ENCODE results near the gene LAMC1. TPM values are rescaled to one million over a fixed set of nuclear protein-coding genes. Genes with fewer than 3 reads are reported as not detected.

The LAMC1 gene
- total and polyA plus RNA-seq, 10 of the 15 experiments (the other 5 are each of a cell fraction or from before 2014, with no cell fraction given): 4.6 to 51.4 (median 25.6) TPM

DNA sequence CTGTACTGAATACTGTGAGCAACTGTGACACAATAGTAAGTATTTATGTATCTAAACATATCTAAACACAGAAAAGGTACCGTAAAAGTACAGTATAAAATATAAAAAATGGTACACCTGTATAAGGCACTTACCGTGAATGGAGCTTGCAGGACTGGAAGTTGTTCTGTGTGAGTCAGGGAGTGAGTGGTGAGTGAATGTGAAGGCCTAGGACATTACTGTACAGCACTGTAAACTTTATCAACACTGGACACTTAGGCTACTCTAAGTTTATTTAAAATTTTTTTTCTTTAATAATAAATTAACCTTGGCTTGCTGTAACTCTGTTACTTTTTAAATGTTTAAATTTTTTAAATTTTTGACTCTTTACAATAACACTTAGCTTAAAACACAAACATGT, 45.7 kb upstream of the LAMC1 start:
- ChIA-PET POLR2A (interaction anchor here (1.1 kb wide), 1 partner anchor 159 kb away, joined by 3 read pairs; no protein-coding TSS in a partner anchor), CTCF (interaction anchor here (0.8 to 1.2 kb wide), 2 partner anchors 15 to 94 kb away, joined by 3 to 7 read pairs; no protein-coding TSS in a partner anchor), SMC1A (ENCODE audit: uncharacterized antibody, unreplicated experiment) (interaction anchor here (0.8 to 1.8 kb wide), 4 partner anchors 10 to 537 kb away, joined by 3 to 5 read pairs (median 4); no protein-coding TSS in a partner anchor), RAD21 (ENCODE audit: unreplicated experiment) (no interaction called here)
- no TSS peak for BruUV-seq (replicated peaks)
- Histone ChIP-seq H3K4me3 (no peak overlapping the region), H3K9me3 (replicated peaks; ENCODE audit: control insufficient read depth, insufficient read depth, low read length) (no peaks in the 10 kb centered on the region), H3K4me2 (ENCODE audit: control insufficient read depth, insufficient read depth) (no peak overlapping the region), H3K79me2 (ENCODE audit: control insufficient read depth, insufficient read depth, low read length) (no peaks in the 10 kb centered on the region), H2AFZ (ENCODE audit: control insufficient read depth, low read depth, low read length) (no peak overlapping the region), H3K9ac (ENCODE audit: control insufficient read depth, insufficient read depth, low read length) (no peak overlapping the region), H4K20me1 (ENCODE audit: control insufficient read depth, insufficient read depth) (no peaks in the 10 kb centered on the region), H3K4me1 (ENCODE audit: control insufficient read depth, insufficient read depth, low read length) (no peaks in the 10 kb centered on the region), H3K27ac (ENCODE audit: control insufficient read depth, insufficient read depth) (no peak overlapping the region), H3K27me3 (replicated peaks in 1 of 2; ENCODE audit: control insufficient read depth in 2 of 2, insufficient read depth in 2 of 2, low read length in 1 of 2) (no peaks in the 10 kb centered on the region), H3K36me3 (ENCODE audit: control insufficient read depth in 2 of 2, insufficient read depth in 2 of 2, low read length in 1 of 2) (no peaks in the 10 kb centered on the region)
- in situ Hi-C loops (cut with MboI) (no loop called here), intact Hi-C loops (cut with micrococcal nuclease; ENCODE audit: unreplicated experiment) (no loop called here)
- ATAC-seq (no peak), DNase-seq (ENCODE audit: low read depth, low spot score) (no peak), FAIRE-seq (no peak)
- 56% methylated on average over 2 of the region's 2 CpGs for WGBS (ENCODE audit: insufficient coverage, insufficient replicate concordance, low lambda C conversion rate, missing lambda C conversion rate)
- TF ChIP-seq, protein P1, sequence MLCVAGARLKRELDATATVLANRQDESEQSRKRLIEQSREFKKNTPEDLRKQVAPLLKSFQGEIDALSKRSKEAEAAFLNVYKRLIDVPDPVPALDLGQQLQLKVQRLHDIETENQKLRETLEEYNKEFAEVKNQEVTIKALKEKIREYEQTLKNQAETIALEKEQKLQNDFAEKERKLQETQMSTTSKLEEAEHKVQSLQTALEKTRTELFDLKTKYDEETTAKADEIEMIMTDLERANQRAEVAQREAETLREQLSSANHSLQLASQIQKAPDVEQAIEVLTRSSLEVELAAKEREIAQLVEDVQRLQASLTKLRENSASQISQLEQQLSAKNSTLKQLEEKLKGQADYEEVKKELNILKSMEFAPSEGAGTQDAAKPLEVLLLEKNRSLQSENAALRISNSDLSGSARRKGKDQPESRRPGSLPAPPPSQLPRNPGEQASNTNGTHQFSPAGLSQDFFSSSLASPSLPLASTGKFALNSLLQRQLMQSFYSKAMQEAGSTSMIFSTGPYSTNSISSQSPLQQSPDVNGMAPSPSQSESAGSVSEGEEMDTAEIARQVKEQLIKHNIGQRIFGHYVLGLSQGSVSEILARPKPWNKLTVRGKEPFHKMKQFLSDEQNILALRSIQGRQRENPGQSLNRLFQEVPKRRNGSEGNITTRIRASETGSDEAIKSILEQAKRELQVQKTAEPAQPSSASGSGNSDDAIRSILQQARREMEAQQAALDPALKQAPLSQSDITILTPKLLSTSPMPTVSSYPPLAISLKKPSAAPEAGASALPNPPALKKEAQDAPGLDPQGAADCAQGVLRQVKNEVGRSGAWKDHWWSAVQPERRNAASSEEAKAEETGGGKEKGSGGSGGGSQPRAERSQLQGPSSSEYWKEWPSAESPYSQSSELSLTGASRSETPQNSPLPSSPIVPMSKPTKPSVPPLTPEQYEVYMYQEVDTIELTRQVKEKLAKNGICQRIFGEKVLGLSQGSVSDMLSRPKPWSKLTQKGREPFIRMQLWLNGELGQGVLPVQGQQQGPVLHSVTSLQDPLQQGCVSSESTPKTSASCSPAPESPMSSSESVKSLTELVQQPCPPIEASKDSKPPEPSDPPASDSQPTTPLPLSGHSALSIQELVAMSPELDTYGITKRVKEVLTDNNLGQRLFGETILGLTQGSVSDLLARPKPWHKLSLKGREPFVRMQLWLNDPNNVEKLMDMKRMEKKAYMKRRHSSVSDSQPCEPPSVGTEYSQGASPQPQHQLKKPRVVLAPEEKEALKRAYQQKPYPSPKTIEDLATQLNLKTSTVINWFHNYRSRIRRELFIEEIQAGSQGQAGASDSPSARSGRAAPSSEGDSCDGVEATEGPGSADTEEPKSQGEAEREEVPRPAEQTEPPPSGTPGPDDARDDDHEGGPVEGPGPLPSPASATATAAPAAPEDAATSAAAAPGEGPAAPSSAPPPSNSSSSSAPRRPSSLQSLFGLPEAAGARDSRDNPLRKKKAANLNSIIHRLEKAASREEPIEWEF (IDR thresholded peaks at IDR 0.05; ENCODE audit: insufficient replicate concordance, low read depth, low read length): no peak
- TF ChIP-seq SRF (IDR thresholded peaks at IDR 0.05; ENCODE audit: low read depth in 2 of 2, low read length in 2 of 2) (no peak), CHD2 (IDR thresholded peaks at IDR 0.05; ENCODE audit: borderline replicate concordance, low read depth, low read length) (no peak), YBX1 (IDR thresholded peaks at IDR 0.05) (no peak), TCF7 (IDR thresholded peaks at IDR 0.05; ENCODE audit: borderline replicate concordance) (no peak), EED (IDR thresholded peaks at IDR 0.05; ENCODE audit: low read depth) (no peak), SREBF1 (IDR thresholded peaks at IDR 0.05; ENCODE audit: low read length) (no peak), KAT2A (conservative IDR thresholded peaks at IDR 0.05; ENCODE audit: control insufficient read depth, low read depth, low read length) (no peak), ZZZ3 (IDR thresholded peaks at IDR 0.05; ENCODE audit: control insufficient read depth, insufficient read length, low read depth) (no peak), BCL11A (IDR thresholded peaks at IDR 0.05; ENCODE audit: low read depth, low read length) (no peak), STAT3 (IDR thresholded peaks at IDR 0.05; ENCODE audit: low read depth, low read length) (no peak), ZSCAN29 (IDR thresholded peaks at IDR 0.05) (no peak)
- TF ChIP-seq, protein P2, sequence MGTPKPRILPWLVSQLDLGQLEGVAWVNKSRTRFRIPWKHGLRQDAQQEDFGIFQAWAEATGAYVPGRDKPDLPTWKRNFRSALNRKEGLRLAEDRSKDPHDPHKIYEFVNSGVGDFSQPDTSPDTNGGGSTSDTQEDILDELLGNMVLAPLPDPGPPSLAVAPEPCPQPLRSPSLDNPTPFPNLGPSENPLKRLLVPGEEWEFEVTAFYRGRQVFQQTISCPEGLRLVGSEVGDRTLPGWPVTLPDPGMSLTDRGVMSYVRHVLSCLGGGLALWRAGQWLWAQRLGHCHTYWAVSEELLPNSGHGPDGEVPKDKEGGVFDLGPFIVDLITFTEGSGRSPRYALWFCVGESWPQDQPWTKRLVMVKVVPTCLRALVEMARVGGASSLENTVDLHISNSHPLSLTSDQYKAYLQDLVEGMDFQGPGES (IDR thresholded peaks at IDR 0.05): no peak
